ENCODE data around the gene MSGN1. TPM values are rescaled to one million over a fixed set of nuclear protein-coding genes. Genes with fewer than 3 reads are reported as not detected.

The MSGN1 gene
- not detected for polyA plus RNA-seq (2013, experiment 1 of 2; ENCODE audit: insufficient read length)
- not detected for polyA plus RNA-seq (2013, experiment 2 of 2; ENCODE audit: insufficient read length)

GRCh38 chr2:17816396-17817245 is at the start of gene MSGN1:
Gene MSGN1 (plus strand): TSS chr2:17816460. CDS start chr2:17816519, 59 bp downstream.
- no peak for DNase-seq

DNA sequence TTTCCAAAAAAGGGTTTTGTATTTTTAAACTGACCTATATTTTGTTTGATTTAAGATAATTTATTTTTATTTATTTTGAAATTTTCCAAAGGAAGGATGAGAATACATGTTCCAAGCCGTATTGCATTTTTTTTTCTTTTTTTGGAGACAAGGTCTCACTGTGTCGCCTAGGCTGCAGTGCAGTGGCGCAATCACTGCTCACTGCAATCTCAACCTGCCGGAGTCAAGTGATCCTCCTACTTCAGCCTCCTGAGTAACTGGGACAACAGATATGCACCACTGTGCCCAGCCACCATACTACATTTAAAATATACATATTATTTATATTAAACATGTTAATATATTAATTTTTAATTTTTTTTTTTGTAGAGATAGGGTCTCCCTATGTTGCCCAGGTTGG is 47.4 kb upstream of the MSGN1 start:
- no peak for DNase-seq

GRCh38 chr2:17771956-17772355 is 44.3 kb upstream of the MSGN1 start:
- no peak for DNase-seq

DNA sequence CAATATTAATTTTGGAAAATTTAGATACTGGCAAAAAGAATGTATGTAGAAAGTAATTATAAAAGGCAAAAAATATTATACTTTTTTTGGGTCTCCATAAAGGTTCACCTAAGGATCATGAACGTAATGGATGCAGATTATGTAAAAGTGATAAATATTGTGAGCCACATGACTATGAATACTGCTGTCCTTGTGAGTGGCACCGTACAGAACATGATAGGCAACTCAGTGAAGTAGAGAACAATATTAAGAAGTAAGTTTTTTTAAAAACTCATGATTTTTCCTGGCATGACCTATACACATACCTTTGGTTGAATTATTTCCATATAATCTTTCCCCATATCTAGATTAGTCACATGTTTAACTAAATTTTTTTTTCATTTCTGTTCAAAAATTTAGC is 43.7 kb upstream of the MSGN1 start:
- no peak for DNase-seq

GRCh38 chr2:17780546-17780945 is 35.7 kb upstream of the MSGN1 start:
- DNase-seq = no peak

- DNase-seq = no peak
Measured at GRCh38 chr2:17781482-17781881, 34.8 kb upstream of the MSGN1 start.

DNA sequence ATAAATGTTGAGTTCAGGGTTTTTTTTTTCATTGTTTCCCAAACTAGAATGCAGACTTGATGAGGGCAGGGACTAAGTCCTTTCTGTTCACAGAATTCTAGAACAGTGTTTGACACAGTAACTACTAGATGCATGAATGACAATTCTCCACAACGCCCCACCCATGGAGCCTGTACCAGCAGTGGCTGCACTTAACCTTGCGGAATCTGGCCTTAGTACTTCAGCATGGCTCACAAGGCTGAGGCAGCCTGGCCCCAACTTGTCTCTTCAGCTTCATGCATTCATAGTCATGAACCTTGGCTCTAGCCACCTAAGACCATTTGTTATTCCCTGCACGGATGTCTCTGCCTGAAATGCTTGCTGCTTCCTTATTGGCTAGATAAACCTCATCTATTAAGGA is 29.5 kb upstream of the MSGN1 start:
- no peak for DNase-seq

DNA sequence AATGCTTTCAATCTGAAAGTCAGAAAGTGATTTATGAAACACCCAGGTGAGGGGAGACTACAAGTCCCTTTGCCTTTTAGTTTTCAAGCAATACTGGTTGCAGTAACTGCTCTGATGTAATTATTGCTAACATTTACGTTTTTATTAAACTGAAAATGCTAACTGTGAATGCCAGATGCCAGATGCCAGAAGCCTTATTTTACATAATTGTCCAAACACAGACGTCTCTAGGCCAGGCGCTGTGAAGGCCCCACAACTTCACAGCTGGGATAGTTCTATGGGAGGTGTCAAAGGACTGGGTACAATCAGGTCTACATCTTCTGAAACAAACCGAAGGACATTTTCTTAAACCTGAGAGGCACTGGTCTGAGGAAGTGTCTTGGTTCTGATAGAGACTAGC is 27.5 kb upstream of the MSGN1 start:
- DNase-seq = no peak

DNA sequence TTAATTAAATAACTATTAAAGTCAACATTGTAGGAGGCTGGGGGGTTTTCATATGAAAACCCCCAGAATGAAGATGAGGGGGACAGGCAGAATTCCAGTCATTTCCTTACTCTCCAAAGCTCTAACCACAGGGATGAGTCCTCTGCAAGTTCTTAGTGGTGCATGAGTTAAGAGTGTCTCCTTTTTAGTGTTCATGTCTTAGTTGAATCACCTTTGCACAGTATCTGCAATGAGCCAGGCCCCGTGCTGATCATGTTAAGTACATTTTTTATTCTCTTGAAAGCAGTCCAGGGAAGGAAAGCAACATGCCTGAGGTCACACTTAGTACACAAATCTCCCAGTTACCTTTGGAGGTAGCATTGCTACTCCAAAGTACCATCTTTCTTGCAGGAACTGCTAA is 25.7 kb upstream of the MSGN1 start:
- DNase-seq = no peak

DNA sequence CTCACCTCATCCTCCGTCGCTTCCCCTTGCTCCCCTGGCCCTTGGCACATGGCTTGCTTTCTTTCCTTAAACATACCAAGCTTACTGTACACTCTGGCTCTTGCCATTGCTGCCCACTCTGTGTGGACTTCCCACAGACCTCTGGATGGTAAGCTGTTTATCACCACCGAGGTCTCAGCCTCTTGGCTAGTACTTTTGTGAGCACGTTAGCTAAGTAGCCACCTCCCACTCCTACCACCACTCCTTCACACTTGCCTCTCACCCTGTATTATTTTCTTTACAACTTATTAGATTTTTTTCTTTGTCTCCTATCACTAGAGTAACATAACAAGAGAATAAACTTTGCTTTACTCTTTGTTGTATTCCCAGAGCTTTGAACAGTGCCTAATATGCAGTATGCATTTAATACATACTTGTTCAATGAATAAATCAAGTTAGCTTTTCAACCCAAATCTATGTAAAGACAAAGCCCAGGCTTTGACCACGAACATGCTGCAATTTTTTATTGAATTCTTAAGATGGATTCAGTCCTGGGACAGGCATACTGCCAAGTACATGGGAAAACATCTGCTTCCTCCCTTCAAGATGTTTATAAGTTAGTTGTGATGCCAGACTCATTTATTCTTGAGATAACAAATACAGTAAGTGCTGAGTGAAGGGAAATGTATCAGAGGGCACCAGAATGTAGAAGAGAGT is 25.0 kb upstream of the MSGN1 start:
- DNase-seq = peak; percentile 60

GRCh38 chr2:17791817-17792130 is 24.5 kb upstream of the MSGN1 start:
- DNase-seq = no peak

DNA sequence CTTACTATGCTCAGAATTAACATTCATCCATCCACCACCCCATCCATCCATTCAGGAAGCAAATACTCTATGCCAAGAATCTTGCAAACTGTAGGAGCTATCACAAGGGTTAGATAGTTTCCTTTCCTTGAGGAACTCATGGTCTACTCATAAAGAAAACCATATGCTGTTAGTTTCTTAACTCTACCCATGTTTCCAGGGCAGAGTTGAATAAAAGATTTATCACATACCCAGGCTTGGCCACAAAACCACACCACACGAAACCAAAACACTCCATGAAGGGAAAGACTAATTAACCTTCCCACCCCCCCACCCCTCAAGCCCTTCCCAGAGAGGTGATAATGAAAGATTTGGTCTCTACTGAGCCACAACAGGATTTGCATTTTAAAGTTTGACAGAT is 23.7 kb upstream of the MSGN1 start:
- DNase-seq = no peak

GRCh38 chr2:17793296-17793695 is 23.0 kb upstream of the MSGN1 start:
- DNase-seq = no peak

- DNase-seq = peak; percentile 24
Measured at GRCh38 chr2:17793803-17794354, 22.4 kb upstream of the MSGN1 start.

DNA sequence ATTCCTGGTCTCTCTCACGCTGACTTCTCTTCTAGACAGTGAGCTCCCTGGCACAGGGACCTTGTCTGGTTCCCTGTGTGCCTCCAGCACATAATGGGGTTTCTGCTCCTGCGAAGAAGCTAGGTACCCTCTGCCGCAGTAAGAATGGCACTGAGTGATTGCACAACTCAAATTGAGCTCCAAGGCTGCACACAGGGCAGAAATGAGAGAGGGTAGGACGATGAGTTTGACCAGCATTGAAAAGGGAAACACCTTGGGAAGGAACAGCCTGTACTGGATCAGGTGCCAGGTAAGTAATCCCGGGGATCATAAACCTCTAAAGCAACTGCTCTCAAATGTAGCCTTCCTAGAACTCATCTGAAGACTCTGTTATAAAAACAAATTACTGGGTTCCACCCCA is 21.0 kb upstream of the MSGN1 start:
- no peak for DNase-seq

DNA sequence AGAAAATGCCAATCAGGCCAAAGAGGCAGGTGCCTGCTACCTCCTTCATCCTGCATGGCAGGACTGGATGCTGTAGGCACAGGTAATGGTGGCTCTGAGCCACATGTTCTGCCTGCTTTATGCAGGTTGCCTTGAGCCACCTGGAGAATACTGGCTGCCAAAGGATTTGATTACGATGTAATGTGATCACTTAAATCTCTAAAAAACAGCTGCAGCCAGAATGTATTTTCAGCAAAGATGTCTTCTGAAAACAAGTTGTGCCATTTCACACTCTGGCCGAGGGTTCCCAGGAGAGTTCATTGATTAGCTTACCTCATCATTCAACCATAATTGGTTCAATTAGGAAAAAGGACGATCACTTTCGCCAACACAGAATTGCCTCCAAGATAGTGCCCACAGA is 17.9 kb upstream of the MSGN1 start:
- no peak for DNase-seq

GRCh38 chr2:17799301-17800120 is 16.7 kb upstream of the MSGN1 start:
- DNase-seq = no peak

DNA sequence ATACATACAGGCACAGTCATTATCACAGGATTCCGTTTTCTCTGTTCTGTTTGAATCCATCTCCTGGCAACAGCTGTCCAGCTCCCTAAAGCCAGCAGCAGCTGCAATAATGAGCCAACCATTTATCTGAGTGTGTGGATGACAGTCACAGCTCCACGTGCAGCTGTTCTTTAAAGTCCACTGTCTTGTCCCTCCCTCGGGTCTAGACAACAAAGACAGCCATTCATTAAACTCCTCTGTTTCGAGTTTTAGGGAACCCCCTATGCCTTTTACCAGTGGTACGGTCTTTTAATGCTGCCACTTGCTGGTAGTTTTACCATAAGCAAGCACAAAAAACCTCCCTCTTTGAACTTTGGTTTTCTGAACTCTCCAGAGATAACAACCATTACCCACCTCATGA is 16.0 kb upstream of the MSGN1 start:
- DNase-seq = no peak

DNA sequence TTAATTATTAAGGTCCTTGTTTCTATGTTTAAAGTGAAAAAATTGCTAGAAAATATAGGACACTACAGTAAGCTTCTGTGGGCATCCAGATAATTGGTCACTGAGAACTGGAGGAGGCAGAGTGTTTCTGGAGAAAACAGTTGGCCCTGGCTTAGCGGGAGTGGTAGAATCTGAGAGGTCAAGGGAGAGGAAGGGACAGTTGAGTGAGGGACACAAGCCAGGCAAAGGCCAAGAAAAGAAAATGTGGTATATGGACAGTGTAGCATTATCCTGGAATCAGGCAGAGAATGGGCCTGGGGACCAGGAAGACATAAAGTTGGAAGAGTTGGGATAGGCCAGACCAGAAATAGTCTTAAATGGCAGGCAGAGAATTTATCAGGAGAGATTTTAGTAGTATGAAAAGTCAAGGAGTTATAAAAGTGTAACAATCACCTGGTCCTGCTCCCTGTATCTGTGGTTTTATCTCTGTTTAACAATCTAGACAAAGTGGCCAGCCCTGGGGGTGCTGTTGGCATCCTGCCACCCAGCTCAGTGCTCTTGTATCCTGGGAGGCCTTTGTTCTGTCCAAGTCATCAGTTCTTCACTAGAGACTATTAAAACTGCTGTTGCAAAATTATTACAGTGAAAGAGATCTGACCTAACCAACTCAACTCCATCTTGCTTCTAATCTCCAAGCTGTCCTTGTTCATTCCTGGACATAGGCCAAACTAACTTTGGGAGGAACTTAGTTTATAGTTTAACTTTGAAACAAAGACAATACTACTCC is 15.4 kb upstream of the MSGN1 start:
- no peak for DNase-seq

DNA sequence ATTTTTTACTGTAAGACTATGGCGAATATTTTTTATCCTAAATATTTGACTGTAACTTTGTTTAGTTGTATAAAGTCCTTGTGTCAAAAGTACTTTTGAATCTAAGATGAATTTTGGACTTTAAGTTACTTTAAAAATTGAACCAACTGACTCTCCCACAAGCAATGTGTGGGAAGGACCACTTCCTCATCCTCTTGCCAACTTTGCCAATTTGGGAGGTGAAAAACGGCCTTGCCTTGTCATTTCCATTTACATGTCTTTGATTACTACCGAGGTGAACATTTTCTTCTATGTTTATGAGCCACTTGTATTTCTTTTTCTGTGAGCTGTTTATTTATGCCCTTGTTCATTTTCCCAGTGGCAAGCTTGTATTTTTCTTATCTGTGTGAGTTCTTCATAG is 12.8 kb upstream of the MSGN1 start:
- no peak for DNase-seq

DNA sequence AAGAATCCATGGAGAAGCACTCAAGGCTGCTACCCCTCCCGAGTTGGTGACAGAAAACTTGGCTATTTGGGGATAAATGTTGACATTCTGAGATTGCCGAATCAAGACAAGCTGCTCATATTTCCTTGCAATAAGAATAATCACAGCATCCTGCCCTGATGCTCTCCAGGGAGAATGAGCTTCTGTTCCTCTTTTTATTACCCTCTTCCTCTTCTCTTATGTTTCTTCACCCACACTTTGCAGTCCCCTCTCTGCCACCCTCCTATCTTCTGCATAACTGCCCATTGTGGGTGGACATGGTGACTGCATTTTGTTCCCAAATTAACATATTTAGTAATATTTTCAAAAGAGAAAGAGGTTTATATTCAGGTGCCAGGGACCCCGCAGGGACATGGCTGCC is 11.9 kb upstream of the MSGN1 start:
- no peak for DNase-seq

GRCh38 chr2:17805166-17805565 is 11.1 kb upstream of the MSGN1 start:
- DNase-seq = no peak
